ENCODE results near the gene EIF5B. TPM values are rescaled to one million over a fixed set of nuclear protein-coding genes. Genes with fewer than 3 reads are reported as not detected.
"Not testable (repeated sequence)": the region's sequence is repeated elsewhere in the genome, so short reads cannot be mapped to it uniquely, and the experiment has no call there.

EIF5B gene
- total and polyA plus RNA-seq, 4 donors, result 22.9 to 36.2 (median 31.7) TPM

- no peak for ATAC-seq (ENCODE audit: insufficient read depth, low FRiP score)
- no peak overlapping the region for H3K9ac ChIP-seq (ENCODE audit: insufficient read depth in 1 of 2, low read length in 2 of 2)
- DNase-seq, result no peak
These were observed 19.7 kb downstream of the EIF5B start for GRCh38 chr2:99356853-99357252.

DNA sequence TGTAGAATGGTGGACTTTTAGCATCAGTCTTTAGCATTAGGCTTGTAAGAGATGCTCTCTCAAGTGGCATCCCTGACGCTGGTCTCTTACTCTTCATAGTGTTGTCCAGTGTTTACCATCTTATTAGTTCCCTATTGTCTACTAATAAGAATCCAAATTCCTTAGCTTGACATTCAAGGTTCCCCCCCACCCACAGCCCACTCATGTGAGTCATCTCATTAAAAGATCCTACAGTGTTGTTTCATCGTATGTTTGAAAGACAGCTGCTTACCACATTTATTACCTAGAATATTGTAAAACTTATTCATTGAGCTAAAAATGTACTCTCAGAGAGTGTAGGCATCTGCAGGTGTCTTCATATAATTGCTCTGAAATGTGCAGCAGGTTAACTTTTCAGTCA lies 28.5 kb downstream of the EIF5B start:
- Histone ChIP-seq H3K4me1 (ENCODE audit: control insufficient read depth in 5 of 5, insufficient read depth in 5 of 5, low read length in 5 of 5) (no peaks in the 10 kb centered on the region), H3K27ac (ENCODE audit: low read depth in 1 of 2, low read length in 1 of 2) (no peak overlapping the region), H3K27me3 (ENCODE audit: control insufficient read depth in 3 of 3, insufficient read depth in 3 of 3, low read length in 2 of 3) (no peaks in the 10 kb centered on the region), H3K9ac (ENCODE audit: insufficient read depth in 1 of 2, low read length in 2 of 2) (no peak overlapping the region), H3K4me3 (no peak overlapping the region), H3K9me3 (ENCODE audit: control insufficient read depth in 4 of 4, insufficient read depth in 3 of 4, low read length in 3 of 4) (no peaks in the 10 kb centered on the region), H3K36me3 (ENCODE audit: control insufficient read depth in 4 of 4, insufficient read depth in 4 of 4, low read length in 4 of 4) (peaks cover 10 to 39% (median 34%) of the 10 kb centered on the region in 4 donors)
- ATAC-seq (ENCODE audit: insufficient read depth, low FRiP score) (no peak), DNase-seq (no peak)
- WGBS, 2 donors, result 47 to 79% methylated on average over 2 of the region's 2 CpGs
- TF ChIP-seq CTCF (IDR thresholded peaks at IDR 0.05; ENCODE audit: control extremely low read depth, extremely low read depth), result no peak

More at GRCh38 chr2:99356853-99357252, 19.7 kb downstream of the EIF5B start:
- Histone ChIP-seq H3K27ac (ENCODE audit: low read depth in 1 of 2, low read length in 1 of 2) (no peak overlapping the region), H3K27me3 (ENCODE audit: control insufficient read depth in 3 of 3, insufficient read depth in 3 of 3, low read length in 2 of 3) (no peaks in the 10 kb centered on the region), H3K4me1 (ENCODE audit: control insufficient read depth in 5 of 5, insufficient read depth in 5 of 5, low read length in 5 of 5) (peaks cover 0 to 13% (median 0%) of the 10 kb centered on the region in 5 donors), H3K9me3 (ENCODE audit: control insufficient read depth in 4 of 4, insufficient read depth in 3 of 4, low read length in 3 of 4) (no peaks in the 10 kb centered on the region), H3K36me3 (ENCODE audit: control insufficient read depth in 4 of 4, insufficient read depth in 4 of 4, low read length in 4 of 4) (peaks cover 0 to 6% (median 1%) of the 10 kb centered on the region in 4 donors), H3K4me3 (no peak overlapping the region)
- TF ChIP-seq CTCF (IDR thresholded peaks at IDR 0.05; ENCODE audit: control extremely low read depth, extremely low read depth), result no peak

DNA sequence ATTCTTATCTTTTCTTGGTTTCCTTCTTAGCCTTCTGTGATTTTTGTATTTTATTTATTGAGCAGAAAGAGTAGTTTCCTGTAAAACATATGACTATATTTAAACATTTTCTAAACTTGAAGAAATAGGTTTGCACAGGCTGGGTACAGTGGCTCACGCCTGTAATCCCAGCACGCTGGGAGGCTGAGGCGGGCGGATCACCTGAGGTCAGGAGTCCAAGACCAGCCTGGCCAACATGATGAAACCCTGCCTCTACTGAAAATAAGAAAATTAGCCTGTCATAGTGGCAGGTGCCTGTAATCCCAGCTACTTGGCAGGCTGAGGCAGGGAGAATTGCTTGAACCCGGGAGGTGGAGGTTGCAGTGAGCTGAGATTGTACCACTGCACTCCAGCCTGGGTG lies 31.7 kb downstream of the EIF5B start:
- WGBS, 2 donors, result 95 to 99% methylated on average over 5 of the region's 5 CpGs
- H3K27me3 ChIP-seq (ENCODE audit: control insufficient read depth in 3 of 3, insufficient read depth in 3 of 3, low read length in 2 of 3); H3K4me1 ChIP-seq (ENCODE audit: control insufficient read depth in 5 of 5, insufficient read depth in 5 of 5, low read length in 5 of 5); H3K4me3 ChIP-seq; H3K9me3 ChIP-seq (ENCODE audit: control insufficient read depth in 4 of 4, insufficient read depth in 3 of 4, low read length in 3 of 4); ATAC-seq (ENCODE audit: insufficient read depth, low FRiP score); H3K27ac ChIP-seq (ENCODE audit: low read depth in 1 of 2, low read length in 1 of 2); H3K9ac ChIP-seq (ENCODE audit: insufficient read depth in 1 of 2, low read length in 2 of 2); DNase-seq: not testable (repeated sequence)
- peaks cover 11 to 43% (median 39%) of the 10 kb centered on the region in 4 donors for H3K36me3 ChIP-seq (ENCODE audit: control insufficient read depth in 4 of 4, insufficient read depth in 4 of 4, low read length in 4 of 4)

GRCh38 chr2:99373144-99373543 lies 36.0 kb downstream of the EIF5B start:
- 98 to 99% methylated on average over 4 of the region's 4 CpGs for WGBS, 2 donors
- TF ChIP-seq CTCF (IDR thresholded peaks at IDR 0.05; ENCODE audit: control extremely low read depth, extremely low read depth), result no peak
- no peak overlapping the region for H3K27ac ChIP-seq (ENCODE audit: low read depth in 1 of 2, low read length in 1 of 2)
- peaks cover 0 to 3% (median 0%) of the 10 kb centered on the region in 4 donors for H3K9me3 ChIP-seq (ENCODE audit: control insufficient read depth in 4 of 4, insufficient read depth in 3 of 4, low read length in 3 of 4)
- H3K4me1 ChIP-seq (ENCODE audit: control insufficient read depth in 5 of 5, insufficient read depth in 5 of 5, low read length in 5 of 5), result no peaks in the 10 kb centered on the region
- ATAC-seq (ENCODE audit: insufficient read depth, low FRiP score) (no peak), DNase-seq (no peak)
- peaks cover 12 to 51% (median 31%) of the 10 kb centered on the region in 4 donors for H3K36me3 ChIP-seq (ENCODE audit: control insufficient read depth in 4 of 4, insufficient read depth in 4 of 4, low read length in 4 of 4)
- H3K9ac ChIP-seq (ENCODE audit: insufficient read depth in 1 of 2, low read length in 2 of 2), result no peak overlapping the region
- H3K27me3 ChIP-seq (ENCODE audit: control insufficient read depth in 3 of 3, insufficient read depth in 3 of 3, low read length in 2 of 3), result no peaks in the 10 kb centered on the region
- H3K4me3 ChIP-seq, result no peak overlapping the region
